ENCODE results near the gene XYLT1. TPM values are rescaled to one million over a fixed set of nuclear protein-coding genes. Genes with fewer than 3 reads are reported as not detected.

Gene XYLT1
- total RNA-seq, 1 experiment from 2014 or later: 14.5 TPM

DNA sequence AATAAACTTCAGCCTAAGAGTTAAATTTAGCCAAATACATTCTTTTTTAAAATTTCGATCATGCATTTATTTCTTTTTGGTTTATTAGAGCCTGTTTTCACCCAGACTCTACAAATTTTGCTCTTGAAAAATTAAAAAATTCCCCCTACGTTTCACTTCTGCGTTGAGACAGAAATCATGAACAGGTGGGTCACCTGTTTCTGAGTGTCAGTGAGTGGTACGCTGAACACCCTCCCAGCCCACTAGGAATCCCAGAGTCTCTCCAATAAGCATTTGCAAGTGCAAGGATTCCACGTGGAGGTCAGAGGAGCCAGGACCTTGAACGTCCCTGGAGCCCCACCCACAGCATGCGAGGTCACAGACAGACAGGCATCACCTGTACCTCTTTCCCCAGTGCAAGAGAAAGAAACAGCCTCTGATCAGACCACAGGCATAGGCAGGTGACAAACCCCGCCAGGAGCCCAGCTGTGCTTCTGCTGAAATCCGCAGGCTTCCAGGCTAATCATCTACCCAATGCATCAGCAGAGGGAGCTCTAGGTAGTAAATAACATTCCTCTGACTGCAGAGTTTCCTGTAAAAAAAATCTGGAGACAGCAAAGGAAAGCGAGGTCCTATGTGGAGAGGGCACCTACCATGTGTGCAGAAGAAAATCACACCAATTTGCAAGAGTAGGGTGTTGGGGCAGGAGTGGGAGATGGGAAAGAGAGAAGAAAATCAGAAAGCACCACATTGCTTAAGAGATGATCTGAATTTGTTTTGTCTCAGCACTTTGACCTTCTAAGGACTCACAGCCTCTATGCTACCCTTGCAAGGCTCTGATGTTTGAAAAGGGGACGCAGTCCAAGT is 5.9 kb upstream of the XYLT1 start:
- peaks cover 17% of the 10 kb centered on the region for H3K27me3 Mint-ChIP-seq (ENCODE audit: low read depth)
- WGBS (ENCODE audit: extremely low coverage, insufficient read length, low lambda C conversion rate): no CpG with 5 or more reads among the region's 11 CpGs
- Histone ChIP-seq H2BK120ac (ENCODE audit: low read depth, low read length, poor library complexity, severe bottlenecking) (no peak overlapping the region), H4K20me1 (ENCODE audit: control insufficient read depth, insufficient read depth, insufficient read length) (no peaks in the 10 kb centered on the region), H3K9ac (ENCODE audit: extremely low read depth, insufficient read length, low read length) (no peak overlapping the region), H3K18ac (ENCODE audit: insufficient read length, low read depth, low read length) (no peak overlapping the region), H2BK15ac (ENCODE audit: low read depth, low read length) (no peak overlapping the region), H2BK20ac (ENCODE audit: low read depth, low read length, poor library complexity, severe bottlenecking) (no peak overlapping the region), H3K79me2 (ENCODE audit: insufficient read depth, low read length) (no peaks in the 10 kb centered on the region), H3K4me1 (ENCODE audit: insufficient read depth, low read length) (no peaks in the 10 kb centered on the region; the same call in 1 of the 2 replicates), H3K9me3 (ENCODE audit: control insufficient read depth, low read depth, low read length) (no peaks in the 10 kb centered on the region), H4K5ac (ENCODE audit: insufficient read length, low read depth, low read length) (no peak overlapping the region), H3K4me2 (ENCODE audit: insufficient read depth, insufficient read length, low read length) (no peak overlapping the region), H3K27ac (ENCODE audit: insufficient read length, low read depth, low read length) (no peak overlapping the region), H3K27me3 (ENCODE audit: insufficient read depth, low read length) (no peaks in the 10 kb centered on the region; the same call in 1 of the 2 replicates), H3K23ac (ENCODE audit: insufficient read length, low read depth, low read length) (no peak overlapping the region), H3K56ac (ENCODE audit: insufficient read length, low read depth, low read length) (no peak overlapping the region), H2AFZ (ENCODE audit: low read length) (no peak overlapping the region), H3T11ph (ENCODE audit: low read length) (no peak overlapping the region), H2BK12ac (ENCODE audit: insufficient read length, low read depth, low read length) (no peak overlapping the region), H4K91ac (ENCODE audit: insufficient read length, low read depth, low read length) (no peak overlapping the region), H3K79me1 (ENCODE audit: insufficient read depth, low read depth, low read length, poor library complexity, severe bottlenecking) (no peaks in the 10 kb centered on the region), H3K4ac (ENCODE audit: low read depth, low read length) (no peak overlapping the region), H2AK5ac (ENCODE audit: insufficient read length, low read length) (no peak overlapping the region), H2BK5ac (ENCODE audit: insufficient read length, low read length) (no peak overlapping the region), H3K23me2 (ENCODE audit: insufficient read length, low read depth, low read length, poor library complexity, severe bottlenecking) (no peaks in the 10 kb centered on the region), H3K14ac (ENCODE audit: insufficient read depth, low read length) (no peak overlapping the region), H4K8ac (replicated peaks; ENCODE audit: insufficient read length, low read depth, low read length) (no peak overlapping the region)
- peak; percentile 82 for DNase-seq
- TF ChIP-seq, protein P1, sequence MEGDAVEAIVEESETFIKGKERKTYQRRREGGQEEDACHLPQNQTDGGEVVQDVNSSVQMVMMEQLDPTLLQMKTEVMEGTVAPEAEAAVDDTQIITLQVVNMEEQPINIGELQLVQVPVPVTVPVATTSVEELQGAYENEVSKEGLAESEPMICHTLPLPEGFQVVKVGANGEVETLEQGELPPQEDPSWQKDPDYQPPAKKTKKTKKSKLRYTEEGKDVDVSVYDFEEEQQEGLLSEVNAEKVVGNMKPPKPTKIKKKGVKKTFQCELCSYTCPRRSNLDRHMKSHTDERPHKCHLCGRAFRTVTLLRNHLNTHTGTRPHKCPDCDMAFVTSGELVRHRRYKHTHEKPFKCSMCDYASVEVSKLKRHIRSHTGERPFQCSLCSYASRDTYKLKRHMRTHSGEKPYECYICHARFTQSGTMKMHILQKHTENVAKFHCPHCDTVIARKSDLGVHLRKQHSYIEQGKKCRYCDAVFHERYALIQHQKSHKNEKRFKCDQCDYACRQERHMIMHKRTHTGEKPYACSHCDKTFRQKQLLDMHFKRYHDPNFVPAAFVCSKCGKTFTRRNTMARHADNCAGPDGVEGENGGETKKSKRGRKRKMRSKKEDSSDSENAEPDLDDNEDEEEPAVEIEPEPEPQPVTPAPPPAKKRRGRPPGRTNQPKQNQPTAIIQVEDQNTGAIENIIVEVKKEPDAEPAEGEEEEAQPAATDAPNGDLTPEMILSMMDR (conservative IDR thresholded peaks at IDR 0.05): peak; percentile 78
- H3K4me1 Mint-ChIP-seq: peaks cover 22% of the 10 kb centered on the region in 2 experiments
- H3K27ac Mint-ChIP-seq: 0 out of 7 replicates have a peak overlapping the region, but pooled peaks of 1 of the 3 experiments have one; percentile 18
- no peaks in the 10 kb centered on the region; a peak in 1 of 7 replicates for H3K36me3 Mint-ChIP-seq (ENCODE audit: insufficient read depth in 1 of 3, low read depth in 3 of 3)
- no peak overlapping the region for H3K4me3 Mint-ChIP-seq
- peaks cover 0 to 6% of the 10 kb centered on the region in 2 experiments; a peak in 1 of 5 replicates for H3K9me3 Mint-ChIP-seq

All from H9 (cell line).